GM21526 (cell line): ENCODE measurements around the gene CENPO.
"Not testable (repeated sequence)": the region's sequence is repeated elsewhere in the genome, so short reads cannot be mapped to it uniquely, and the experiment has no call there.

Experiments
- ATAC-seq: cut with Tn5 transposase; IDR thresholded peaks from one replicate; pipeline ENCODE4 v1.9.1; 2021; ENCODE audit warnings: moderate library complexity; ENCODE audit not compliant: unreplicated experiment, low FRiP score

CENPO gene

GRCh38 chr2:24787532-24787931 is 5.7 kb upstream of the CENPO start:
- ATAC-seq = no peak

- no peak for ATAC-seq
Measured at GRCh38 chr2:24788816-24789215, 4.4 kb upstream of the CENPO start.

GRCh38 chr2:24791452-24791851 is 1.8 kb upstream of the CENPO start:
- ATAC-seq = no peak

- no peak for ATAC-seq
Measured at GRCh38 chr2:24792542-24792873, 717 bp upstream of the CENPO start.

- ATAC-seq = no peak
Measured at GRCh38 chr2:24793761-24794435, 673 bp downstream of the CENPO start.

GRCh38 chr2:24797644-24798043 is 4.4 kb downstream of the CENPO start:
- ATAC-seq = no peak

- not testable (repeated sequence) for ATAC-seq
Measured at GRCh38 chr2:24800487-24800886, 7.3 kb downstream of the CENPO start.

- ATAC-seq = not testable (repeated sequence)
Measured at GRCh38 chr2:24805811-24806660, 12.8 kb downstream of the CENPO start.

GRCh38 chr2:24806661-24807036 is 13.4 kb downstream of the CENPO start:
- no peak for ATAC-seq

- ATAC-seq = no peak
Measured at GRCh38 chr2:24809316-24810007, 16.2 kb downstream of the CENPO start.

- ATAC-seq = no peak
Measured at GRCh38 chr2:24813691-24814137, 20.5 kb downstream of the CENPO start.

GRCh38 chr2:24814516-24814915 is 21.3 kb downstream of the CENPO start:
- no peak for ATAC-seq

GRCh38 chr2:24815171-24815570 is 21.9 kb downstream of the CENPO start:
- ATAC-seq = no peak

- no peak for ATAC-seq
Measured at GRCh38 chr2:24816404-24816803, 23.2 kb downstream of the CENPO start.

GRCh38 chr2:24816884-24817283 is 23.7 kb downstream of the CENPO start:
- ATAC-seq = no peak

GRCh38 chr2:24818721-24819167 is 25.5 kb downstream of the CENPO start:
- no peak for ATAC-seq

- no peak for ATAC-seq
Measured at GRCh38 chr2:24819442-24820174, 26.4 kb downstream of the CENPO start.

GRCh38 chr2:24820175-24820513 is 26.9 kb downstream of the CENPO start:
- no peak for ATAC-seq

- ATAC-seq = no peak
Measured at GRCh38 chr2:24820598-24821432, 27.6 kb downstream of the CENPO start.

- ATAC-seq = no peak
Measured at GRCh38 chr2:24821433-24821891, 28.2 kb downstream of the CENPO start.
